ENCODE data around the gene IL3.

GRCh38 chr5:132079619-132080018 is 19.2 kb downstream of the IL3 start:
- TF ChIP-seq CTCF (conservative IDR thresholded peaks at IDR 0.05; ENCODE audit: low read depth, low read length) (no peak), EZH2 (IDR thresholded peaks at IDR 0.05; ENCODE audit: borderline replicate concordance, low read depth, low read length, poor library complexity, severe bottlenecking) (no peak)

Measured in A673 (cell line).